Cardiac muscle cell (in vitro differentiated cells and primary cell): ENCODE data around the gene CBLC. TPM values are rescaled to one million over a fixed set of nuclear protein-coding genes. Genes with fewer than 3 reads are reported as not detected.

Experiments
- DNase-seq, 2 donors: peaks; one replicate each; pipeline versions ENCODE4 v3.0.0 to v3.0.0-alpha.2; 2010 to 2017; ENCODE audit warnings: low read depth in 1 of 2, low spot score in 1 of 2
- H3K27ac ChIP-seq: fragments of 200-600 bp; sonication (generic); 2 replicates; pipeline ENCODE4 v1.5.1; 2016
- H3K27me3 ChIP-seq: fragments of 200-600 bp; sonication (generic); 2 replicates; pipeline ENCODE4 v1.6.0; 2016; ENCODE audit warnings: control low read depth
- H3K36me3 ChIP-seq: fragments of 200-600 bp; sonication (generic); 2 replicates; pipeline ENCODE4 v1.5.1; 2016; ENCODE audit warnings: control low read depth
- H3K4me1 ChIP-seq: fragments of 200-600 bp; sonication (generic); 2 replicates; pipeline ENCODE4 v1.8.1; 2017; ENCODE audit warnings: low read depth, mild to moderate bottlenecking, mixed run types
- H3K4me3 ChIP-seq: fragments of 200-600 bp; sonication (generic); 2 replicates; pipeline ENCODE4 v1.5.1; 2016; ENCODE audit warnings: mild to moderate bottlenecking
- H3K9me3 ChIP-seq: fragments of 200-600 bp; sonication (generic); 2 replicates; pipeline ENCODE4 v1.5.1; 2017; ENCODE audit warnings: low read depth, mild to moderate bottlenecking, control low read depth
- CTCF ChIP-seq: IDR thresholded peaks from 2 replicates; pipeline ENCODE4 v1.5.1; 2012; ENCODE audit warnings: low read depth, mild to moderate bottlenecking, low read length
- polyA plus RNA-seq: library from polyadenylated mRNA; unstranded; fragments of >200 nt; fragmentation: Nextera tagmentation; extraction: Ambion mirVana; gene quantifications from 2 replicates; pipeline ENCODE4 v1.2.1, GENCODE V29; 2016
- total RNA-seq: library from RNA; depleted of rRNA; stranded (reverse); fragments of >200 nt; gene quantifications from 2 replicates; pipeline ENCODE4 v1.2.3, GENCODE V29; 2016

CBLC gene
- total and polyA plus RNA-seq, 2 experiments from 2014 or later: 0.11 TPM; not detected in 1

GRCh38 chr19:44747739-44748425 is 29.8 kb upstream of the CBLC start:
- peak; percentile 46 to 81 for DNase-seq
- no peak overlapping the region for H3K27ac ChIP-seq
- TF ChIP-seq CTCF: no peak
- H3K9me3 ChIP-seq: no peaks in the 10 kb centered on the region
- peak overlapping the region; percentile 82 for H3K4me3 ChIP-seq
- peaks cover 15% of the 10 kb centered on the region for H3K27me3 ChIP-seq
- H3K4me1 ChIP-seq: peaks cover 4% of the 10 kb centered on the region
- no peaks in the 10 kb centered on the region for H3K36me3 ChIP-seq

GRCh38 chr19:44748426-44749254 is 29.1 kb upstream of the CBLC start, which contains the start of gene BCL3:
Gene BCL3 (plus strand): TSS chr19:44748708. CDS start chr19:44748791, 83 bp downstream.
- no peak for TF ChIP-seq CTCF
- peak; percentile 68 to 88 for DNase-seq
- H3K9me3 ChIP-seq: no peaks in the 10 kb centered on the region
- peaks cover 4% of the 10 kb centered on the region for H3K4me1 ChIP-seq
- H3K27ac ChIP-seq: no peak within 1 kb of the TSS
- no peaks in the 10 kb centered on the region for H3K36me3 ChIP-seq
- peaks cover 15% of the 10 kb centered on the region for H3K27me3 ChIP-seq
- peak within 1 kb of the TSS; percentile 82 for H3K4me3 ChIP-seq

GRCh38 chr19:44749292-44749691 is 28.4 kb upstream of the CBLC start:
- TF ChIP-seq CTCF: no peak
- H3K4me1 ChIP-seq: peaks cover 4% of the 10 kb centered on the region
- H3K9me3 ChIP-seq: no peaks in the 10 kb centered on the region
- no peak for DNase-seq
- H3K27ac ChIP-seq: no peak overlapping the region
- H3K36me3 ChIP-seq: no peaks in the 10 kb centered on the region
- H3K27me3 ChIP-seq: peaks cover 15% of the 10 kb centered on the region
- peak overlapping the region; percentile 82 for H3K4me3 ChIP-seq

GRCh38 chr19:44749994-44750393 is 27.7 kb upstream of the CBLC start:
- Histone ChIP-seq H3K9me3 (no peaks in the 10 kb centered on the region), H3K4me1 (peaks cover 10% of the 10 kb centered on the region), H3K27me3 (peaks cover 15% of the 10 kb centered on the region), H3K36me3 (no peaks in the 10 kb centered on the region), H3K4me3 (no peak overlapping the region), H3K27ac (no peak overlapping the region)
- no peak for TF ChIP-seq CTCF
- DNase-seq: no peak

- no peak for TF ChIP-seq CTCF
- Histone ChIP-seq H3K27me3 (peaks cover 3% of the 10 kb centered on the region), H3K9me3 (no peaks in the 10 kb centered on the region), H3K4me1 (peaks cover 14% of the 10 kb centered on the region), H3K36me3 (no peaks in the 10 kb centered on the region), H3K27ac (no peak overlapping the region), H3K4me3 (no peak overlapping the region)
- DNase-seq: no peak
Observed at GRCh38 chr19:44752123-44752815, 25.4 kb upstream of the CBLC start.
